Activated CD4-positive, alpha-beta T cell treated with anti-CD3 and anti-CD28 coated beads, Interleukin-2, amount 50 U/mL, for 1 hour (primary cell): Measurements from ENCODE around the gene METTL16.
"Not testable (repeated sequence)": the region's sequence is repeated elsewhere in the genome, so short reads cannot be mapped to it uniquely, and the experiment has no call there.

Source experiments
- DNase-seq: peaks from one replicate; pipeline ENCODE4 v3.0.0-alpha.2; 2020

Gene METTL16, protein sequence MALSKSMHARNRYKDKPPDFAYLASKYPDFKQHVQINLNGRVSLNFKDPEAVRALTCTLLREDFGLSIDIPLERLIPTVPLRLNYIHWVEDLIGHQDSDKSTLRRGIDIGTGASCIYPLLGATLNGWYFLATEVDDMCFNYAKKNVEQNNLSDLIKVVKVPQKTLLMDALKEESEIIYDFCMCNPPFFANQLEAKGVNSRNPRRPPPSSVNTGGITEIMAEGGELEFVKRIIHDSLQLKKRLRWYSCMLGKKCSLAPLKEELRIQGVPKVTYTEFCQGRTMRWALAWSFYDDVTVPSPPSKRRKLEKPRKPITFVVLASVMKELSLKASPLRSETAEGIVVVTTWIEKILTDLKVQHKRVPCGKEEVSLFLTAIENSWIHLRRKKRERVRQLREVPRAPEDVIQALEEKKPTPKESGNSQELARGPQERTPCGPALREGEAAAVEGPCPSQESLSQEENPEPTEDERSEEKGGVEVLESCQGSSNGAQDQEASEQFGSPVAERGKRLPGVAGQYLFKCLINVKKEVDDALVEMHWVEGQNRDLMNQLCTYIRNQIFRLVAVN

DNA sequence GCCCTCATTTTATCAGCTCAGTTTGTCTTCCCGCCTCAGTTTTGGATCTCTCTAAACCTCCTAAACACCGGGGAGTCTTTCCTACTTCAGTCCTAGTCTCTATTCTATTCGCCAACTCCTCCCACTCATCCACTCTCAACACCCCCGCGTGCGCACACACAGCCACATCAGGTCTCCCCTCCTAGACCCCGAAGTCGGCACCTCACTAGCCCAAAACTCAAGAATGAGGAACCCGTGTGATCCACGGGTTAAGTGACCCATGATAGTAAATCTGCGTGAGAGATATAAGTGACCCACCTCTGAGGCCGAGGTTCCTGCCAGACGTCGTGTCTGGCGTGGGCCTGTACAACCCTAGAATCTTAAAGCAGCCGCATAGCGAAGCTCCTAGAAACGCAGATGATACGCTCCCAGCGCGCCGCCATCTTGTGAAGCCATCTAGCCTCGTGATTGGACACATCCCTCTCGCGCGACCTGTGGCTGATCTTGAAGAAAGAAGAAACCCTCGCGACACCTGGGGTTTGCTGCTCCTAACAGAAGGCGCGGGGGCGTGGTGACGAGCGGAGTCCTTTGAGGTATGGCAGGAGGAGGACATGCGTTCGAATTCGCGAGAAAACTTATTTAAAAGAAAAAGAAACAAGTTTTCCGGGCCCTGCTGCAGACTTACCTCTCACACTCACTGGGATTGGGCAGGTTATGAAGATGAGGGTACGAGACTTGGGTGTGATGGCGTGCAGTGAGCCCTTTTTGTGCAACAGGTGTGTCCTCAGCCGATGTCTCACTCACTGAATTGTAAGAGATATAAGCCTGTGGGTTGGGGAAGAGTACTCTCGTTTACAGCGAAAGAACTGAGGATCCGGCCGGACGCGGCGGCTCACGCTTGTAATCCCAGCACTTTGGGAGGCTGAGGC lies at the start of gene METTL16:
Gene METTL16 (minus strand): TSS at position 427 of the 908 bp plus-strand sequence. CDS start 9,557 bp downstream, outside the sequence.
- DNase-seq, result peak; percentile 97

DNA sequence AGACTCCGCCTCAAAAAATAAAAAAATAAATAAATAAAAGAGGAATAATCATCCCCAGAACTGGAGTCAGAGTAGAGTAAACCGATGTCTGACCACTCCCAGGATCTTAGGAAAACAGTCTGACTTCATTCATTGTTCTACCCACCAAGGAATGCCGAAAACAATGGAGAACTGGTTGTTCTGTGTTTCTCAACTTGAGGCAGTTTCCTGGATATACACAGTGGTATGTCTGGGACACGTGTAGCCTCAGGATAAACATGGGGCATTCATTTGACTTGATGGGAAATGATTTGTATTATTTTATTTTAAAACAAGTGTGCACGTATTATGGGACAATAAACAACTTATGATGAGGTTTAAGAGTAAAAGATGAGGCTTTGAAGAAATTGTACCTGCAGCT lies 49.0 kb upstream of the METTL16 start:
- no peak for DNase-seq

DNA sequence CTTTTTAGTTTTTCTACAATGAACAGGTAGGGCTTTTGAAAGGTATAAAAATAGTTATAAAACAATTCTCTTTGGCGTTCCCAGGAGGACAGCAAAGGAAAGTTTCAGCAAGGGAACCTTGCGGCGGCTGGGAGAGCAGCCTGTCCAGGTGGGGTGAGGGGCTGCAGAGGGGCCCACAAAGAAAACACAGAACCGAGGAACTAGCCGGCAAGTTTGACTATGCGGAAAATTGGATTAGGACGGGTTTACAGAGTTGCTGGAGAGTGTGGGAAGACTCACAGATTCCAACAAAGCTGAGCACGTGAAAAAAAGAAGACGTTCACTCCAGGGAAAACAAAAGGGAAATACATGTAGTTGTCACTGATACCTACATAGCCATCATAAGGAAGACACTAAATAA lies 40.2 kb upstream of the METTL16 start:
- no peak for DNase-seq

DNA sequence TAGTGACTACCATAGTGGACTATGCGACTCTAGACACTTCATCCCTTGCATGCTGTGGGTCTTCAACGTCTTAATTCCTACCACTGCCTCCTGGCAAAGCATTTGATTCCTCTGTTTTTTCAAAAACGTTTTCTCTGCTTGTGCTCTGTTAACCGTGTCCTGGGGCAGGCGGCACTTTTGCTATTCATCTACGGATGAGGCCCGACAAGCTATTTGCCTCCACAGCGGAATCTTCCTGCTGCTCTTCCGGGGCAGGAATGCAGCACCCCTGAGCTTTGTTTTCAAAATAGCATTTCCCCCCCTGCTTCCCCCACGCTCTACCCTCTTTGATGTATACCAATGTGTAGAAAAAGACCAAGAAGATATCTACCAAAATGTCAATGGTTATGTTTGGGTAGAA lies 39.8 kb upstream of the METTL16 start:
- no peak for DNase-seq

DNA sequence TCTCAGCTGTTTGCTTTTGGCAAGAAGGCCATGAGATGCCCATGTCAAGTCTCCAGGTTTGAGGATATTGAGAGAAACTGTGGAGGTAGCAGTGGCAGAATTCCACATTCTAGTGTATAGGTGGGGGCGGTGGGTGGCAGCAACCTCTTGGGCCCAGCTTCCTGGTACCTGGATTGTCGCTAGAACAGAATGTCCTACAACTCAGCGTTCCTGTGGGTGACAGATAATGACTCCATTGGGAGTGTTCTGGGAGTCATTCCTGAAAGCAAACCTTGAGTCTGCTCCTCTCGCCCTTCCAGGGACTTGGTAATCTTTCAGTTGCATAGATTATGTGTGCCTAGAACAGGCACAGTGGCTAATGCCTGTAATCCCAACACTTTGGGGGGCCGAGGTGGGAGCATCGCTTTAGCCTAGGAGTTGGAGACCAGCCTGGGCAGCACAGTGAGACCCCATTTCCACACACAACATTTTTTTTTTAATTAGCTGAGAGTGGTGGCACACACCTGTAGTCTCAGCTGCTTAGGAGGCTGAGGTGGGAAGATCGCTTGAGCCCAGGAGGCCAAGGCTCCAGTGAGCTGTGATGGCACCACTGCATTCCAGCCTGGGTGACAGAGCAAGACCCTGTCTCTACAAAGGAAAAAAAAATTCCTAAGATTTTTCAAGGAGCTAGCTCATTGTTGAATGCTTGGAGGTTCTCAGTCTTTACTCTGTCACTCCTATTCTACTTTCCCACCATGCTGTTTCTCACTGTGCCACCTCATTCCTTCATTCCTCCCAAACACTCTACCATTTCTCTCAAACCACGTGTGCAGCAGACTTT lies 37.9 kb upstream of the METTL16 start:
- no peak for DNase-seq

DNA sequence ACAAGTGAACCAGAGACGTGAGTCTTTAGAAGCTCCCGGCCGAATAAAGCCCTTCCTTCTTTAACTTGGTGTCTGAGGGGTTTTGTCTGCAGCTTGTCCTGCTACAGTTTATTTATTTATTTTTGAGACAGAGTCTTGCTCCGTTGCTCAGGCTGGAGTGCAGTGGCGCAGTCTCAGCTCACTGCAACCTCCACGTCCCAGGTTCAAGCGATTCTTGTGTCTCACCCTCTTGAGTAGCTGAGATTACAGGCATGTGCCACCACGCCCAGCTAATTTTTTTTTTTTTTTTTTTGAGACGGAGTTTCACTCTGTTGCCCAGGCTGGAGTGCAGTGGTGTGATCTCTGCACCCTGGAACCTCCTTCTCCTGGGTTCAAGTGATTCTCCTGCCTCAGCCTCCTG lies 36.3 kb upstream of the METTL16 start:
- not testable (repeated sequence) for DNase-seq

DNA sequence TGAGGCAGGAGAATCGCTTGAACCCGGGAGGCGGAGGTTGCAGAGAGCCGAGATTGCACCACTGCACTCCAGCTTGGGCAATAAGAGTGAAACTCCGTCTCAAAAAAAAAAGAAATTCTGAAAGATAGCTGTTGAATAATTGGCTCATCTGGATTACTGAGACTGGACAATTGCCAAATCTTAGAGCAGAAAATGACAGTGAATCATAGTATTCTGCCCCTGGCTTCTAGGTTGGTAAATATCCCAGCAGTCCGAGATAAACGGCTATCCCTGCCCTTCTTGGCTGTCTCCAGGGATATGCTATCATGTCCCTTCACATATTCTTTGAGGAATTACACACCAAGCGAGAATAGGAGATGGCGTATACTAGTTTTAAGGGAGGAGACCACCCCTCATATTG lies 35.5 kb upstream of the METTL16 start:
- no peak for DNase-seq

DNA sequence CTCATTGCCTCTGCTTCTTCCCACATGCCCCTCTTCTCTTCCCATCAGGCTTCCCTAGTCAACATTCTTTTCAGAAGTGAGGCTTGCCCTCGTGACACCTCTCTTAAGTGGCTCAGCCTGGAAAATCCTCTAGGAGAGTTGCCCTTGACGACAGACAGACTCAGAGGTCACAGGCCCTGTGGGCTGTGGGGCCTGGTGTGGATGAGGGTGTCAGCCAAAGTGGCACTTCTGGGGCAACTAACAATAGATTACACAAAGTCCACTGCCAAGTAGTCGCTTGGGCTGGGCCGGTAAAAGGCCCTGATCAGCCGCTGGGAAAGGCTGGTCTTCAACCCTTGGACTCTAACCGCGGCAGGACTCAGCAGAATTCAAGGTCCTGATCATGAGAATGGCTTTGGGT lies 33.7 kb upstream of the METTL16 start:
- no peak for DNase-seq

DNA sequence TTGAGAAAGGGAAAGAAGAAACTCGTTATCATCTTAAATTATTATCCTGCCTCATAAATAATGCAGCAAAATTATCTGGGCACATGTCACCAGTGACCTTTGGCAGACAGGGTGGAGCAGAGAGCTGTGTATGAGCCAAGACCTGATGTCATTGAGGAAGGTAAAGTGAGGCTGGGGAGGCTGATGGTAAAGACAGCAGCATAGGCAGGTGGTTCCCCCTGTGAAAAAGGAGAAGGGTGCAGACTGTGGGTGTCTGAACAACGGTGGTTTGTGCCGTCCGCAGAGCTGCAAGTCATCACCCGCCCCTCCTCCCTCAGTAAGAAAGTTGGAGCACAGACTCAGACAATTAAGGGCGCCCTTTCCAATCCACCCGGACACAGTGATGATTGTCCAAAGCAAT lies 30.8 kb upstream of the METTL16 start:
- DNase-seq, result no peak

DNA sequence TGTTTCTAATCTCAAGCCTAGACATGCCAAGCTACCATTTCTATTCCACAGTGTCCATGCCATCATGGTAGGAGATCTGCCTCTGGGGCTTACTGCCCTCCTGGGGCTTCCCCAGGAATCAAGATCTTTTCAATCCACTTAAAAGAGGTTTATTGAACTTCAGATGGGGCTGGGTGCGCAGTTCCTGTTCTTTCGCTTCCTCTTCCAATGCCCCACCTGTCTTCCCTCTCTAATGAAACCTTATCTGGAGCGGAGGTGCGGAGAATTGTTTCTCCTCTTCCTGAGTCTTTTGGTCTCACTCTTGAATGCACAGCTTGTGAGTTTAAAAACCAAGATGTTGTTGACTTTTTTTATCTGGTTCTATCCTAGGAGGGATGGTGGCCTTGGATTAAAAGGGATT lies 30.4 kb upstream of the METTL16 start:
- DNase-seq, result no peak

DNA sequence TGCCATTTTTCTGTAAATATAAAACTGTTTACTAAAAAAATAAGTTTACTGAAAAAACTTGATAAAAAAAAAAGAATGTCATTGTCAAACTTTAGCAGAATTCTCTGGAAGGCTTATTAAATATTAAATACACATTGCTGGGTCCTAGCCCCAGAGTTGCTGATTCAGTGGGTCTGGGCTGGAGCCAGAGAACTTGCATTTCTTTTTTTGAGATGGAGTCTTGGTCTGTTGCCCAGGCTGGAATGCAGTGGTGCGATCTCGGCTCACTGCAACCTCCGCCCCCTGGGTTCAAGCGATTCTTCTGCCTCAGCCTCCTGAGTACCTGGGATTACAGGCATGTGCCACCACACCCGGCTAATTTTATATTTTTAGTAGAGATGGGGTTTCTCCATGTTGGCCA lies 25.9 kb upstream of the METTL16 start:
- not testable (repeated sequence) for DNase-seq

DNA sequence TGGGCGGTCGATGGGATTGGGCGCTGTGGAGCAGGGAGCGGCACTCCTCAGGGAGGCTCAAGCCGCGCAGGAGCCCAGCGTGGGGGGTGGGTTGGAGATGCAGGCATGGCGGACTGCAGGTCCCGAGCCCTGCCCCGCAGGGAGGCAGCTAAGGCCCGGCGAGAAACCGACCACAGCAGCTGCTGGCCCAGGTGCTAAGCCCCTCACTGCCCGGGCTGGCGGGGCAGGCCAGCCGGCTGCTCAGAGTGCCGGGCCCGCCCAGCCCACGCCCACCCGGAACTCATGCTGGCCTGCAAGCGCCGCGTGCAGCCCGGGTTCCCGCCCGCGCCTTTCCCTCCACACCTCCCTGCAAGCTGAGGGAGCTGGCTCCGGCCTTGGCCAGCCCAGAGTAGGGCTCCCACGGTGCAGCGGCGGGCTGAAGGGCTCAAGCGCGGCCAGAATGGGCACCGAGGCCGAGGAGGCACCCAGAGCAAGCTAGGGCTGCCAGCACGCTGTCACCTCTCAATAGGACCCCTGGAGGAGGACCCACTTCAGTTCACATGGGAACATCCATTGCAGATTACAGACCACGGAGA lies 20.5 kb upstream of the METTL16 start:
- no peak for DNase-seq

DNA sequence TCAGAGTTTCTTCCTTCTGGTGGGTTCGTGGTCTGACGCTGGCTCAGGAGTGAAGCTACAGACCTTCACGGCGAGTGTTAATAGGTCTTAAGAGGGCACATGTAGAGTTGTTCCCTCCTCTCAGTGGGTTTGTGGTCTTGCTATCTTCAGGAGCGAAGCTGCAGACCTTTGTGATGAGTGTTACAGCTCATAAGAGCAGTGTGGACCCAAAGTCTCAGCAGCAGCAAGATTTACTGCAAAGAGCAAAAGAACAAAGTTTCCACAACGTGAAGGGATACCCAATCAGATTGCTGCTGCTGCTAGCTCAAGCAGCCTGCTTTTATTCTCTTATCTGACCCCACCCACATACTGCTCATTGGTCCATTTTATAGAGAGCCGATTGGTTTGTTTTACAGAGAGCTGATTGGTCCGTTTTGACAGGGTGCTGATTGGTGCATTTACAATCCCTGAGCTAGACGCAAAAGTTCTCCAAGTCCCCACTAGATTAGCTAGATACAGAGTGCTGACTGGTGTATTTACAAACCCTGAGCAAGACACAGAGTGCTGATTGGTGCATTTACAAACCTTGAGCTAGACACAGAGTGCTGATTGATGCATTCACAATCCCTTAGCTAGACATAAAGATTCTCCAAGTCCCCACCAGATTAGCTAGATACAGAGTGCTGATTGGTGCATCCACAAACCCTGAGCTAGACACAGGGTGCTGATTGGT lies 19.7 kb upstream of the METTL16 start:
- DNase-seq, result not testable (repeated sequence)

DNA sequence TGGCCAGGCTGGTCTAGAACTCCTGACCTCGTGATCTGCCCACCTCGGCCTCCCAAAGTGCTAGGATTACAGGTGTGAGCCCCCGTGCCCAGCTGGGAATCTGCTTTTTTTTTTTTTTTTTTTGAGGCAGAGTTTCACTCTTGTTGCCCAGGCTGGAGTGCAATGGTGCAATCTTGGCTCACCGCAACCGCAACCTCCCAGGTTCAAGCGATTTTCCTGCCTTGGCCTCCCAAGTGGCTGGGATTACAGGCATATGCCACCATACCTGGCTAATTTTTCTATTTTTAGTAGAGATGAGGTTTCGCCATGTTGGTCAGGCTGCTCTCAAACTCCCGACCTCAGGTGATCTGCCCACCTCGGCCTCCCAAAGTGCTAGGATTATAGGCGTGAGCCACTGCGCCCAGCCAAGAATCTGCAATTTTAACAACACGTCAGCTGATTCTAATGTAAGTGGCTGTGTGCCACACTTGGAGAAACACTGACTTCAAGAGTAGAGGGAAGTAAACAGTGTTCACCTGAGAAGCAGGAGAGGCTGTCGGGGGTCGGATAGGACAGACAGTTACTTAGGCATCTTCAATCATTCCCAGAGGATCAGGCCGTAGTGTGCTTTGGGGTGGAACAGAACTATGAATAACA lies 10.2 kb upstream of the METTL16 start:
- DNase-seq, result not testable (repeated sequence)

DNA sequence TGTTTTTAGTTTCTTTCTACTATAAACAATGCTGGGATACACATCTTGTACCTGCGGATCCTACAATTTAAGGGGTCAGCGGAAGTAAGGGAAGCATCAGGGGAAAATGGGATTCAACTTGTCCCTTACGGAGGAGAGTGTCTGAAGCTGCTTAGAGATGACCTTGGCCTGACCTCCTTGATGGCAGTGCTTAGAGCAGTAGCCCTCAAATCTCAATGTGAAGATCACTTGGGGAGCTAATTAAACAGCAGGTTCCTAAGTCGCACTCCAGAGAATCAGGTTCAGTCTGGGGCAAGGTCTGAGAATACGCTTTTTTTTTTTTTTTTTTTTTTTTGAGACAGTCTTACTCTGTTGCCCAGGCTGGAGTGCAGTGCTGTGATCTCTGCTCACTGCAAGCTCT lies 9.6 kb upstream of the METTL16 start:
- no peak for DNase-seq

DNA sequence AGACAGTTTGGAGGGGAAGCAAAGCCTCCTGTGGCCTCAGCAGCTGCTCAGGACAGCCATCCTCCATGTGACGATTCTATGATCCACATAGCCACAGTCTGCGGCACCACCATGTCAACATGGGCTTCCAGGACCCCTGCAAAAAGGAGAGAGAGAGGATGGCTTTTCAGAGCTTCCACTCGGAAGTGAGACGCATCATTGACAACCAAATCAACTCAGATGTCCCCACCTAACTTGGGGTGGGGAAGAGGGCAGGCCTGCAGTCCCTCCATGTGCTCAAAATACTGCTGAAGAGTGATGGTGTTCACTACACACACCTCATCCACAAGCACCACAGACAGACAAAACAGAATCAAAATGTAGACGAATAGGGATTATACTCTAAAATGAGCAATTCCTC lies 5.9 kb upstream of the METTL16 start:
- no peak for DNase-seq

DNA sequence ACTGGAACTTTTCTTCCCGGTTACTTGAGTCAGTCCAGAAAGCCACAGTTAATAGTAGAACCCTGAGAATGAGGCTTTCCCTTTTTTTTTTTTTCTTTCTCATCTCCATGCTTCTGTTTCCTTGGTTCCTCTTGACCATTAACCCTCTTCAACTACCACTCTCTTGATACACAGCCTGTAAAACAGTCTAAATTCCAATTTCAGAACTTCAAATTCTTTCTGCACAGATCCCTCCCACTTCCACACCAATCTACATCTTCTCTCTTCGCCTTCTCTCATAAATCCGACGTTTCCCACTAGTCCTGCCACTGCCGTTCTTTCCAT lies 588 bp downstream of the METTL16 start:
- DNase-seq, result no peak

DNA sequence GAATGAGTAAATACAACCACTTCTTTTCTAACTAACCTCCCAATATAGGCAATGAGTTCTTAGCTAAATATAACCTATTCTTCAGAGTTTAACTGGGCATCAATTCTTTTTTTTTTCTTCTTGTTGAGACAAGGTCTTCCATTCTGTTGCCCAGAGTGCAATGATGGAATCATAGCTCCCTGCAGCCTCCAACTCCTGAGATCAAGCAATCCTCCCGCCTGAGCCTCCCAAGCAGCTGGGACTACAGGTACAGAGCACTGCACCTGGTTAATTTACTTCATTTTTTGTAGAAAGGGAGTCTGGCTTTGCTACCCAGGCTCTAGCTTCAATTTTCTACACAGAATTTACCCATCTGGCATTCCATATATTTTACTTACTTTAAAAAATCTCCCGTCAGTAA lies 1.1 kb downstream of the METTL16 start:
- DNase-seq, result no peak

DNA sequence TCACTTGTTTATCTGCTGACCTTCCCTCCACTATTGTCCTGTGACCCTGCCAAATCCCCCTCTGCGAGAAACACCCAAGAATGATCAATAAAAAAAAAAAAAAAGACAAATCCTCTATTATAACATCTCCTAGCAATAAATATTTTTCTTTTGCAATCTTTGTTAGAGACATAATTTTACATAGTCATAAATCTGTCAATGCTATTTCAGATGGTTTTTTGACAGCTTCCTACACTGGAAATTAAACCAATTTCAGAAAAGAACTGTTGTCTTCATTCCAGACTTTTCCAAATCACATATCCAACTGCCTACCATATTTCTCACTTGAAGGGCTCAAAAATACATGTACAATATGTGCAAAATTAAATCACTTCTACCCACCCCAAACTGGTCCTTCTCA lies 3.7 kb downstream of the METTL16 start:
- no peak for DNase-seq

DNA sequence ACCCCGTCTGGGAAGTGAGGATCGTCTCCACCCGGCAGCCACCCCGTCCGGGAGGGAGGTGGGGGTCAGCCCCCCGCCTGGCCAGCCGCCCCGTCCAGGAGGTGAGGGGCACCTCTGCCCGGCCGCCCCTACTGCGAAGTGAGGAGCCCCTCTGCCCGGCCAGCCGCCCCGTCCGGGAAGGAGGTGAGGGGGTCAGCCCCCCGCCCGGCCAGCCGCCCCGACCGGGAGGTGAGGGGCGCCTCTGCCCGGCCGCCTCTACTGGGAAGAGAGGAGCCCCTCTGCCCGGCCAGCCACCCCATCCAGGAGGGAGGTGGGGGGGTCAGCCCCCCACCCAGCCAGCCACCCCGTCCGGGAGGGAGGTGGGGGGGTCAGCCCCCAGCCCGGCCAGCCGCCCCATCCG lies 4.7 kb downstream of the METTL16 start:
- DNase-seq, result not testable (repeated sequence)

DNA sequence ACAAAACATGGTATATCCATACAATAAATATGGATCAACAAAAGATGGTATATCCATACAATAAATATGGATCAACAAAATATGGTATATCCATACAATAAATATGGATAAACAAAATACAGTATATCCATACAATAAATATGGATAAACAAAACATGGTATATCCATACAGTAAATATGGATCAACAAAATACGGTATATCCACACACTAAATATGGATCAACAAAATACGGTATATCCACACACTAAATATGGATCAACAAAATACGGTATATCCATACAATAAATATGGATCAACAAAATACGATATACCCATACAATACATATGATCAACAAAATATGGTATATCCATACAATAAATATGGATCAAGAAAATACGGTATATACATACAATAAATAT lies 8.1 kb downstream of the METTL16 start:
- no peak for DNase-seq
